GM18907 (cell line): ENCODE data around the gene STIM1.
A peak's percentile ranks its signal among the peaks of the same experiment; 100 is the strongest.

Experiments used
- ATAC-seq: cut with Tn5 transposase; IDR thresholded peaks from one replicate; pipeline ENCODE4 v1.9.1; 2021; ENCODE audit warnings: mild to moderate bottlenecking, moderate library complexity; ENCODE audit not compliant: unreplicated experiment

The STIM1 gene

GRCh38 chr11:3909901-3910300 lies 54.4 kb downstream of the STIM1 start:
- no peak for ATAC-seq

GRCh38 chr11:3911908-3912505 lies 56.5 kb downstream of the STIM1 start:
- ATAC-seq: no peak

GRCh38 chr11:3913921-3914320 lies 58.5 kb downstream of the STIM1 start:
- no peak for ATAC-seq

- ATAC-seq: no peak
Observed at GRCh38 chr11:3914805-3915204, 59.3 kb downstream of the STIM1 start.

- no peak for ATAC-seq
Observed at GRCh38 chr11:3916962-3917361, 61.5 kb downstream of the STIM1 start.

GRCh38 chr11:3920148-3920852 lies 64.8 kb downstream of the STIM1 start:
- ATAC-seq: no peak

GRCh38 chr11:3922056-3922455 lies 66.6 kb downstream of the STIM1 start:
- ATAC-seq: no peak

GRCh38 chr11:3925513-3925912 lies 70.0 kb downstream of the STIM1 start:
- no peak for ATAC-seq

- no peak for ATAC-seq
Observed at GRCh38 chr11:3926458-3927095, 71.1 kb downstream of the STIM1 start.

GRCh38 chr11:3927129-3927796 lies 71.8 kb downstream of the STIM1 start:
- no peak for ATAC-seq

GRCh38 chr11:3929232-3929631 lies 73.8 kb downstream of the STIM1 start:
- no peak for ATAC-seq

- ATAC-seq: no peak
Observed at GRCh38 chr11:3929649-3930048, 74.2 kb downstream of the STIM1 start.

GRCh38 chr11:3932698-3933097 lies 77.2 kb downstream of the STIM1 start:
- ATAC-seq: no peak

GRCh38 chr11:3933165-3933628 lies 77.7 kb downstream of the STIM1 start:
- no peak for ATAC-seq

GRCh38 chr11:3934658-3935057 lies 79.2 kb downstream of the STIM1 start:
- no peak for ATAC-seq

GRCh38 chr11:3936517-3936916 lies 81.1 kb downstream of the STIM1 start:
- no peak for ATAC-seq

- no peak for ATAC-seq
Observed at GRCh38 chr11:3939211-3939610, 83.7 kb downstream of the STIM1 start.

- no peak for ATAC-seq
Observed at GRCh38 chr11:3939651-3940190, 84.3 kb downstream of the STIM1 start.

GRCh38 chr11:3942160-3942955 lies 86.9 kb downstream of the STIM1 start:
- peak; percentile 48 for ATAC-seq

GRCh38 chr11:3942956-3943497 lies 87.6 kb downstream of the STIM1 start:
- no peak for ATAC-seq
